Naive thymus-derived CD4-positive, alpha-beta T cell (primary cell): Measurements from ENCODE around the gene SEC22A. TPM values are rescaled to one million over a fixed set of nuclear protein-coding genes. Genes with fewer than 3 reads are reported as not detected.

Source experiments
- ATAC-seq: fragments of 150-1000 bp; cut with Tn5 transposase; 2 replicates; pipeline ENCODE4 v1.10.0; 2021; ENCODE audit warnings: mild to moderate bottlenecking, moderate library complexity
- CTCF ChIA-PET: fragments of 350-600 bp; sonication (Branson Sonifier 250); formaldehyde crosslinking; loops from one replicate; lab custom pipeline; 2021; ENCODE audit warnings: antibody characterized with exemption; lab: Charles Lee
- POLR2A ChIA-PET: fragments of 350-600 bp; sonication (Branson Sonifier 250); formaldehyde crosslinking; loops from one replicate; lab custom pipeline; 2021; ENCODE audit warnings: antibody characterized with exemption, inconsistent platforms; lab: Charles Lee
- DNase-seq, 9 donors: peaks; one replicate each; pipeline versions ENCODE4 v3.0.0 to v3.0.0-alpha.2; 2020 to 2022; ENCODE audit warnings: mixed read lengths in 1 of 9
- H3K27ac ChIP-seq: one replicate; pipeline ENCODE4 v1.7.0; 2013; ENCODE audit warnings: mild to moderate bottlenecking, low read depth, low read length, moderate library complexity
- H3K27me3 ChIP-seq, 2 donors: one replicate each; pipeline ENCODE4 v1.7.0; 2013; ENCODE audit warnings: low read length in 2 of 2, mild to moderate bottlenecking in 2 of 2, moderate library complexity in 2 of 2; ENCODE audit not compliant: control insufficient read depth in 2 of 2, insufficient read depth in 2 of 2
- H3K36me3 ChIP-seq, 3 experiments: 1 replicate in 2 of 3; 2 replicates in 1 of 3; pipeline ENCODE4 v1.7.0; 2013; ENCODE audit warnings: low read length in 3 of 3, mild to moderate bottlenecking in 3 of 3, moderate library complexity in 1 of 3; ENCODE audit not compliant: insufficient read depth in 3 of 3, control insufficient read depth in 2 of 3
- H3K4me1 ChIP-seq, 2 donors: one replicate each; pipeline ENCODE4 v1.7.0; 2013; ENCODE audit warnings: low read length in 2 of 2, mild to moderate bottlenecking in 2 of 2, moderate library complexity in 1 of 2; ENCODE audit not compliant: control insufficient read depth in 2 of 2, insufficient read depth in 2 of 2
- H3K4me3 ChIP-seq: 2 replicates; pipeline ENCODE4 v1.7.0; 2013; ENCODE audit warnings: mild to moderate bottlenecking, low read length
- H3K9me3 ChIP-seq, 3 experiments: 1 replicate in 2 of 3; 2 replicates in 1 of 3; pipeline ENCODE4 v1.7.0; 2013; ENCODE audit warnings: low read length in 3 of 3; ENCODE audit not compliant: control insufficient read depth in 2 of 3
- H3K27ac Mint-ChIP-seq, 9 donors: one replicate each; pipeline ENCODE4 v1.8.0; 2020 to 2022; ENCODE audit warnings: mixed read lengths in 9 of 9, mild to moderate bottlenecking in 8 of 9, moderate library complexity in 5 of 9, inconsistent platforms in 2 of 9
- H3K27me3 Mint-ChIP-seq, 5 donors: one replicate each; pipeline ENCODE4 v1.8.0; 2021 to 2022; ENCODE audit warnings: mixed read lengths in 5 of 5, mild to moderate bottlenecking in 1 of 5
- H3K36me3 Mint-ChIP-seq, 5 donors: one replicate each; pipeline ENCODE4 v1.8.0; 2020 to 2022; ENCODE audit warnings: mixed read lengths in 5 of 5, mild to moderate bottlenecking in 3 of 5, inconsistent platforms in 1 of 5
- H3K4me1 Mint-ChIP-seq, 7 donors: one replicate each; pipeline ENCODE4 v1.8.0; 2020 to 2022; ENCODE audit warnings: mixed read lengths in 7 of 7, mild to moderate bottlenecking in 3 of 7, inconsistent platforms in 1 of 7
- H3K4me3 Mint-ChIP-seq, 10 donors: one replicate each; pipeline ENCODE4 v1.8.0; 2020 to 2022; ENCODE audit warnings: mild to moderate bottlenecking in 10 of 10, mixed read lengths in 10 of 10, moderate library complexity in 6 of 10, inconsistent platforms in 2 of 10
- H3K9me3 Mint-ChIP-seq, 11 donors: one replicate each; pipeline ENCODE4 v1.8.0; 2020 to 2022; ENCODE audit warnings: mixed read lengths in 11 of 11, mild to moderate bottlenecking in 4 of 11, inconsistent platforms in 1 of 11, moderate library complexity in 1 of 11
- intact Hi-C, 2 donors: fragments of 100-400 bp; cut with micrococcal nuclease; formaldehyde crosslinking; loops; one replicate each; pipeline ENCODE4 v1.15.1; 2023
- polyA plus RNA-seq, 2 donors: library from polyadenylated mRNA; unstranded; fragments of 300-500 nt; fragmentation: Illumina TruSeq; gene quantifications; one replicate each; pipeline ENCODE4 v1.2.3, GENCODE V29; 2021
- total RNA-seq, 6 experiments: library from RNA in 5 of 6; stranded (reverse) in 5 of 6; gene quantifications; 1 replicate in 5 of 6; 2 replicates in 1 of 6; pipeline ENCODE4 v1.2.3 and lab custom pipeline; 2021 to 2026

SEC22A gene
- total and polyA plus RNA-seq, 7 experiments from 2014 or later, result 14.0 to 20.1 (median 16.1) TPM

DNA sequence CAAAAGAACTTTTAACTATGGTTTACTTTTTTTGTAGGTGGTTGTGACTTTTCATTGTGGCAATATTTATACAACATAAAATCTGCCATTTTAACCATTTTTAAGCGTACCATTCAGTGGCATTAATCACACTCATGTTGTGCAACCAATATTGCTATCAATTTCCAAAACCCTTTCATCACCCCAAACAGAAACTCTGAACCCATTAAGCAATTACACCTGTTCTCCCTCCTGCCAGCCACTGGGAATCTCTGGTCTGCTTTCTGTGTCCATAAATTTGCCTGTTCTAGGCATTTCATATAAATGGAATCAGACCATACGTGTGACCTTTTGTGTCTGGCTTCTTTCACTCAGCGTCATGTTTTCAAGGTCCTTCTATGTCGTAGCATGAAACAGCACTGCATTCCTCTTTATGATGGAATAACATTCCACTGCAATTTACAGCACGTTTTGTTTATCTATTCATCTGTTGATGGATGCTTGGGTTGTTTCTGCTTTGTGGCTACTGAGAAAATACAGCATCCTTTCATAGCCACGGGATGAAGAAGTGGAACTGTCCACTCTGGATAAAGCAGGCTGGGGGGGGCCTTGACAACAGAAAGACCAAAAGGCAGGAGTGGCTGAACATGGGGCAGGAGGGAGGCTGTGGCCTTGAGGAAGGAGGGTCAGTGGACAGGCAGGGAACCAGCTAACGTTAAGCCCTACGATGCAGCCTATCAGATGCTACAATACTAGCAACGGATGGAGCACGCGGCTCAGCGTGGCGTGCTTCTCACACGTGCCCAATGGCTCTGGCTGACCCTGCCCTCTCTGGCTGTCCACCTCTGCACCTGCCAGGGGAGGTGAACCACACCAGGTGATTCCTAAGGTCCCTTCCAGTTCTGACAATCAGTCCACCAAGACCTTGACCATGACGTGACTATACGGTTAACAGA, 110.9 kb downstream of the SEC22A start:
- Histone ChIP-seq H3K4me3 (no peak overlapping the region), H3K27ac (no peak overlapping the region), H3K4me1 (no peaks in the 10 kb centered on the region), H3K9me3 (no peaks in the 10 kb centered on the region), H3K27me3 (peaks cover 0 to 1% of the 10 kb centered on the region in 2 donors), H3K36me3 (no peaks in the 10 kb centered on the region)
- no peak for DNase-seq
- no peak for ATAC-seq
- ChIA-PET POLR2A (no interaction called here), CTCF (no interaction called here)
- Mint-ChIP-seq H3K4me1 (peaks cover 0 to 3% (median 0%) of the 10 kb centered on the region in 7 donors), H3K27me3 (peaks cover 0 to 23% (median 17%) of the 10 kb centered on the region in 5 donors), H3K4me3 (no peak overlapping the region), H3K27ac (no peak overlapping the region), H3K36me3 (no peaks in the 10 kb centered on the region), H3K9me3 (no peaks in the 10 kb centered on the region)
- intact Hi-C loops, result no loop called here

DNA sequence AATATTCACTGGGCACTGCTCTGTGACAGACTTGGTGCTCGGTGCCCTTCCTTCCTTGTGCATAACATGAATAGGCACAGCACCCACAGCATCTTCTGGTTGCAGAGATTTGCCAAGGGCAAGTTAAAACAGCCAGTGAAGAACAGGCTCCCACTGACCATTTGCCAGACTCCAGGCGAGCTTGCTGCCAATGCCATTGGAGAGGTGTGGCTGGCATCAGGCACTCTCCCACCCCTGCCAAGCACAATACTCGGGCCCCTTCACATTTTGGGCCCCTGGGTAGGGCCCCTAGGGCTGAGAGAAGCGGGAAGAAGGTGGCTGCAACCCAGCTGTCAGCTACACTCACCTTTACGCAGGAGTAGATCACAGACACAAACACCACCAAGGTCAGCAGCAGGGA, 112.1 kb downstream of the SEC22A start:
- CTCF ChIA-PET, result no interaction called here
- intact Hi-C loops, result no loop called here

DNA sequence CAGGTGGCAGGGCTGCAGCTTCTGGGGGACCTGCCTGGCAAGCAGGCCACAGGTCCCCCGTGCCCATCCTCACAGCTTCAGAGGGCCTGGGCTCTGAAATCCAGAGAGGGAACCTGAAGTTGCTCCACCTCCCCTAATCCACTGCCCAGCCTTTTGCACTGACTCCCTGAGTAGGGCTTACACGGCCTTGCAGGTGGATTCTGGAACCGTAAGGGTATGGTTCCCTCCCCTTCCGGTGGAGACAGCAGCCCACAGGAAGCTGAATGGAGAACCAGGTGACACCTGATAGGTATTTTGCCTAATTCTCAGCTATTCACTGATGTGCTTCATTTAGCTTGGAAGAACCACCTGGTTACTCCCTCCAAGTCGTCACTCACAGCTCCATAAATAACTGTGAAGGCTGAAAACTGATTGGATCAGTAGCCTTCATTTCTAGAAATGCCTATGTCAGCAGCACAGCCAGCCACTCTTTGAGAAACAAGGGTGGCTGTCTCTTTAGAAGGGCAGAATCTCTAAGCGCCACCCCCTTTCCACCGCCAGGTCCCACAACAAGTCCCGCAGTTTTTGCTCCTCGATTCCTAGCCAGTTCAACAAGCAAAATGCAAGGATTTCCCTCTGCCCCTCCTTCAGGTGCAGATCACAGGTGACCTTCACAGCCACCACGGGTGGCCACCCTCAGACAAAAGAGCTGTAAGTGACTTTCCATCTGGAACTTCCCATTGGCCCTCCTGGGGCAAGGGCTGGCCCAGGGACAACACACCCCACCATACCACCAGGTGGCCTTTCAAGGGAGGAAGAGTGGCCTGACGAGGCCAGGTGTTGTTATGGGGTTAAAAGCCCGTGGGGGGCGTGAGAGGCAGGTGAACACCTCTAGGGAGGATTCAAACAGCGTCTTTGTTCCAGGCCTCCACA, 112.9 kb downstream of the SEC22A start:
- Histone ChIP-seq H3K4me3 (no peak overlapping the region), H3K27ac (no peak overlapping the region), H3K9me3 (no peaks in the 10 kb centered on the region), H3K27me3 (no peaks in the 10 kb centered on the region), H3K36me3 (no peaks in the 10 kb centered on the region), H3K4me1 (no peaks in the 10 kb centered on the region)
- Mint-ChIP-seq H3K36me3 (no peaks in the 10 kb centered on the region), H3K4me3 (no peak overlapping the region), H3K27ac (no peak overlapping the region), H3K27me3 (peaks cover 0 to 23% (median 18%) of the 10 kb centered on the region in 5 donors), H3K9me3 (no peaks in the 10 kb centered on the region), H3K4me1 (peaks cover 0 to 3% (median 0%) of the 10 kb centered on the region in 7 donors)
- CTCF ChIA-PET, result no interaction called here
- intact Hi-C loops, result no loop called here
- ATAC-seq (no peak), DNase-seq (no peak)
- POLR2A ChIA-PET, result no interaction called here

More for the DNA sequence above, 112.1 kb downstream of the SEC22A start:
- Histone ChIP-seq H3K27me3 (no peaks in the 10 kb centered on the region), H3K36me3 (no peaks in the 10 kb centered on the region), H3K4me1 (no peaks in the 10 kb centered on the region), H3K4me3 (no peak overlapping the region), H3K27ac (no peak overlapping the region), H3K9me3 (no peaks in the 10 kb centered on the region)
- H3K9me3 Mint-ChIP-seq, result no peaks in the 10 kb centered on the region
- H3K27ac Mint-ChIP-seq, result no peak overlapping the region
- H3K36me3 Mint-ChIP-seq, result no peaks in the 10 kb centered on the region
- H3K4me3 Mint-ChIP-seq, result no peak overlapping the region
- no peak for ATAC-seq
- H3K27me3 Mint-ChIP-seq, result peaks cover 0 to 23% (median 19%) of the 10 kb centered on the region in 5 donors
- POLR2A ChIA-PET, result no interaction called here
- peaks cover 0 to 3% (median 0%) of the 10 kb centered on the region in 7 donors for H3K4me1 Mint-ChIP-seq
- DNase-seq, result no peak

DNA sequence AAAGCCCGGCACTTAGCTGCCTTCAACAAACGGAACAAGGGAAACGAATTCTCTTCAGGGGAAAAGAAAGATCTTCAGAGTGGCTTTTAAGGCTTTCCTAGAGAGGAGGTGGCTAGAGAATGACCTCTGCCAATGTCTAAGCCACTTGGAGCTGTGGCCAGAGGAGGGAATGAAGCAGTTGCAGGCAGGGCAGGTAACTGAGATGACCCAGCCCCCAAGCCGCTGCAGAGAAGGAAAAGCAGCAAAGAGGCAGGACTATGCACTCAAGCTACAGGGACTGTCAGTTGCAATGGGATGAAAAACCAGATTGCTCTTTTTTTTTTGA, 113.5 kb downstream of the SEC22A start:
- Mint-ChIP-seq H3K9me3 (no peaks in the 10 kb centered on the region), H3K4me3 (no peak overlapping the region), H3K27me3 (peaks cover 0 to 23% (median 16%) of the 10 kb centered on the region in 5 donors), H3K36me3 (no peaks in the 10 kb centered on the region), H3K4me1 (peaks cover 0 to 3% (median 0%) of the 10 kb centered on the region in 7 donors), H3K27ac (no peak overlapping the region)
- Histone ChIP-seq H3K27ac (no peak overlapping the region), H3K36me3 (no peaks in the 10 kb centered on the region), H3K27me3 (no peaks in the 10 kb centered on the region), H3K9me3 (no peaks in the 10 kb centered on the region), H3K4me1 (no peaks in the 10 kb centered on the region), H3K4me3 (no peak overlapping the region)
- POLR2A ChIA-PET, result no interaction called here
- DNase-seq (no peak), ATAC-seq (no peak)
- intact Hi-C loops, result no loop called here
- CTCF ChIA-PET, result no interaction called here

GRCh38 chr3:123317716-123318115, 116.0 kb downstream of the SEC22A start:
- no peak overlapping the region for H3K27ac Mint-ChIP-seq
- no peak overlapping the region for H3K27ac ChIP-seq
- H3K4me1 ChIP-seq, result no peaks in the 10 kb centered on the region
- no peak overlapping the region for H3K4me3 ChIP-seq
- POLR2A ChIA-PET, result no interaction called here
- peaks cover 0 to 23% (median 20%) of the 10 kb centered on the region in 5 donors for H3K27me3 Mint-ChIP-seq
- intact Hi-C loops, result no loop called here
- CTCF ChIA-PET, result no interaction called here
- H3K4me3 Mint-ChIP-seq, result no peak overlapping the region
- no peaks in the 10 kb centered on the region for H3K36me3 ChIP-seq
- H3K27me3 ChIP-seq, result no peaks in the 10 kb centered on the region
- DNase-seq (no peak), ATAC-seq (no peak)
- H3K9me3 Mint-ChIP-seq, result no peaks in the 10 kb centered on the region
- no peaks in the 10 kb centered on the region for H3K36me3 Mint-ChIP-seq
- no peaks in the 10 kb centered on the region for H3K9me3 ChIP-seq
- peaks cover 0 to 3% (median 0%) of the 10 kb centered on the region in 7 donors for H3K4me1 Mint-ChIP-seq

DNA sequence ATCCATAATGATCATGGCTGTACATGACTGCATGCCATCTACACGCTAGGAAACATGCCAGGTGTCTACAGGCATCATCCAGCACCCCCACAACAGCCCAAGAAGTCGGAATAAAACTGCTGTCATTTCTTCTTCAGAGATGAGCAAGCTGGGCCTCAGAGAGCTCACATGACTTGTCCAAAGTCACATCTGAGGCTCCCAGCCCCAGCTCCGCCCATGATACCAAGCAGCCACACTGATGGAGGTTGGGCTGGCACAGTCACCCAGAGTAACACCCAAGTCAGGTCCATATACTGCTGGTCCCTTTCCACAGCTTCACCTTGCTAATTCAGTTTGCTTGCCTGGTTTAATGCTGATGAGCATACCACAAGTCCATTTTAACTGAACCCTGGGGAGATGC, 116.6 kb downstream of the SEC22A start:
- no peaks in the 10 kb centered on the region for H3K36me3 Mint-ChIP-seq
- DNase-seq (no peak), ATAC-seq (no peak)
- Histone ChIP-seq H3K36me3 (no peaks in the 10 kb centered on the region), H3K27me3 (no peaks in the 10 kb centered on the region), H3K9me3 (no peaks in the 10 kb centered on the region), H3K4me1 (no peaks in the 10 kb centered on the region), H3K4me3 (no peak overlapping the region), H3K27ac (no peak overlapping the region)
- ChIA-PET POLR2A (no interaction called here), CTCF (no interaction called here)
- H3K27ac Mint-ChIP-seq, result no peak overlapping the region
- intact Hi-C loops, result no loop called here
- no peak overlapping the region for H3K4me3 Mint-ChIP-seq
- peaks cover 3 to 28% (median 21%) of the 10 kb centered on the region in 5 donors for H3K27me3 Mint-ChIP-seq
- H3K4me1 Mint-ChIP-seq, result peaks cover 0 to 5% (median 0%) of the 10 kb centered on the region in 7 donors
- H3K9me3 Mint-ChIP-seq, result no peaks in the 10 kb centered on the region
